ENCODE measurements around the gene CABP4. TPM values are rescaled to one million over a fixed set of nuclear protein-coding genes. Genes with fewer than 3 reads are reported as not detected.

Gene CABP4
- total and polyA plus RNA-seq, 2 donors (not counting 3 experiments of a cell fraction or from before 2014, with no cell fraction given): 2.4 to 5.0 TPM

DNA sequence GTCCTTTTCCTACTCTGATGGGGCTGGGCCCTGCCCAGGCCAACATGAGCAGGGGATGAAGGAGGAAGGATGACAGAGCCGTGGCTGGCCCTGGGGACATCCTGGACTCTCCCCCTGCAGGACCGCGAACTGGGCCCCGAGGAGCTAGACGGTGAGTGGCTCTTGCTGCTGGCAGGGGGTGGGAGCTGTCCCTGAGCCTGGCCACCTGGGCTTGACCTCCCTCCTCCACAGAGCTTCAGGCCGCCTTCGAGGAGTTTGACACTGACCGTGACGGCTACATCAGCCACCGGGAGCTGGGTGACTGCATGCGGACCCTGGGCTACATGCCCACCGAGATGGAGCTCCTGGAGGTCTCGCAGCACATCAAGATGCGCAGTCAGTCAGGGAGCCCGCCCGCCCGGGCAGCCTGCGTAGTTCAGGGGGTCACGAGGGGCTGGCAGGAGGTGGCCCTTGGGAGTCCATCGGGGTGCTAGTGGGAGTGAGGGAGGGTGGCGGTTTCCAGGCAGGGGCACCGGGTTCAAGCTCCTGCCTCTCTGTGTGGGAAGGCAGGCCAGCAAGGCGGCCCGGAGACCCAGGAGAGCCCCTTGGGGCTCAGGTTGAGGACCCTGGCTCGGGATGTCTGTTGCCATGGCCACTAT lies 1.0 kb downstream of the CABP4 start:
- Histone ChIP-seq H4K20me1 (replicated peaks; ENCODE audit: control insufficient read depth, extremely low read depth, insufficient read depth, low read length) (no peaks in the 10 kb centered on the region), H3K4me3 (replicated peaks in 1 of 3; ENCODE audit: insufficient read depth in 1 of 3, low read depth in 1 of 3, low read length in 3 of 3) (no peak overlapping the region), H3K4me1 (ENCODE audit: control insufficient read depth, extremely low read depth, insufficient read depth, low read length) (peaks cover 7% of the 10 kb centered on the region), H3K36me3 (ENCODE audit: control insufficient read depth in 2 of 2, extremely low read depth in 1 of 2, insufficient read depth in 2 of 2, low read length in 2 of 2) (no peaks in the 10 kb centered on the region), H3K9ac (replicated peaks; ENCODE audit: extremely low read depth, insufficient read depth, low read length) (no peak overlapping the region), H3K9me1 (replicated peaks; ENCODE audit: control insufficient read depth, extremely low read depth, insufficient read depth, low read length) (no peaks in the 10 kb centered on the region), H3K27ac (ENCODE audit: insufficient read depth, low read depth, low read length) (no peak overlapping the region), H3K27me3 (ENCODE audit: control insufficient read depth in 2 of 2, insufficient read depth in 2 of 2, low read length in 2 of 2) (no peaks in the 10 kb centered on the region), H3K79me2 (ENCODE audit: control insufficient read depth, insufficient read depth, low read length) (no peaks in the 10 kb centered on the region), H3K9me3 (replicated peaks; ENCODE audit: control insufficient read depth, insufficient read depth, low read length) (no peaks in the 10 kb centered on the region), H2AFZ (ENCODE audit: low read depth, low read length) (no peak overlapping the region), H3K4me2 (ENCODE audit: insufficient read depth, low read length) (no peak overlapping the region)
- dilution Hi-C loops (cut with MboI; ENCODE audit: extremely low pct_ligation_motif_present, low sequenced_read_pairs): no loop called here
- intact Hi-C loops (cut with micrococcal nuclease): no loop called here
- ChIA-PET POLR2A (no interaction called here), CTCF (no interaction called here)
- BruUV-seq (replicated peaks): no TSS peak
- TF ChIP-seq GATA2 (IDR thresholded peaks at IDR 0.05; ENCODE audit: insufficient read depth, insufficient read length, low read depth, low read length) (no peak), MYC (IDR thresholded peaks at IDR 0.05; ENCODE audit: low read depth, low read length) (no peak), FOS (IDR thresholded peaks at IDR 0.05; ENCODE audit: borderline replicate concordance, insufficient read depth, low read length) (no peak), EZH2 (IDR thresholded peaks at IDR 0.05; ENCODE audit: borderline replicate concordance, low read depth, low read length, severe bottlenecking) (no peak)
- no peak for FAIRE-seq
- no peak for DNase-seq (ENCODE audit: low read depth, low spot score)

DNA sequence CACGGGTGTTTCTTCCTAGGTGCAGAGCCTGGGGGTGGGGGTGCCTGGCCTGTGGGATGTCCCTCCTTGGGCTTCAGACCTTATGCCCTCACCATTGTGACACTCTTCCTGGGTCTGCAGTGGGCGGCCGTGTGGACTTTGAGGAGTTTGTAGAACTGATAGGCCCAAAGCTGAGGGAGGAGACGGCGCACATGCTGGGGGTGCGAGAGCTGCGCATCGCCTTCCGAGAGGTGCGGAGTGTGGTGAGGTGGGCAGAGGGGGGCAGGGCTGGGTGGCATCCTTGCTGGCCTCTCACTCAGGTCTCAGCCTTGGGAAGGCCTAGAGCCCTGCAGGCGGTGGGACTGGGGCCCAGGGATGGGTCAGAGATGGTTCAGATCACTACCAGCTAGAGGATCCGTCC lies 2.3 kb downstream of the CABP4 start:
- dilution Hi-C loops (cut with MboI; ENCODE audit: extremely low pct_ligation_motif_present, low sequenced_read_pairs) (no loop called here), intact Hi-C loops (cut with micrococcal nuclease) (no loop called here)
- no peaks in the 10 kb centered on the region for H3K9me1 ChIP-seq (replicated peaks; ENCODE audit: control insufficient read depth, extremely low read depth, insufficient read depth, low read length)
- H3K4me1 ChIP-seq (ENCODE audit: control insufficient read depth, extremely low read depth, insufficient read depth, low read length): peaks cover 3% of the 10 kb centered on the region
- H2AFZ ChIP-seq (ENCODE audit: low read depth, low read length): no peak overlapping the region
- ChIA-PET POLR2A (no interaction called here), CTCF (no interaction called here)
- no peak for DNase-seq (ENCODE audit: low read depth, low spot score)
- H3K27me3 ChIP-seq (ENCODE audit: control insufficient read depth in 2 of 2, insufficient read depth in 2 of 2, low read length in 2 of 2): no peaks in the 10 kb centered on the region
- H3K36me3 ChIP-seq (ENCODE audit: control insufficient read depth in 2 of 2, extremely low read depth in 1 of 2, insufficient read depth in 2 of 2, low read length in 2 of 2): no peaks in the 10 kb centered on the region
- no peak overlapping the region for H3K9ac ChIP-seq (replicated peaks; ENCODE audit: extremely low read depth, insufficient read depth, low read length)
- no peak overlapping the region for H3K4me2 ChIP-seq (ENCODE audit: insufficient read depth, low read length)
- FAIRE-seq: no peak
- H3K9me3 ChIP-seq (replicated peaks; ENCODE audit: control insufficient read depth, insufficient read depth, low read length): no peaks in the 10 kb centered on the region
- H4K20me1 ChIP-seq (replicated peaks; ENCODE audit: control insufficient read depth, extremely low read depth, insufficient read depth, low read length): no peaks in the 10 kb centered on the region
- no TSS peak for BruUV-seq (replicated peaks)
- no peak overlapping the region for H3K27ac ChIP-seq (ENCODE audit: insufficient read depth, low read depth, low read length)
- TF ChIP-seq GATA2 (IDR thresholded peaks at IDR 0.05; ENCODE audit: insufficient read depth, insufficient read length, low read depth, low read length) (no peak), EZH2 (IDR thresholded peaks at IDR 0.05; ENCODE audit: borderline replicate concordance, low read depth, low read length, severe bottlenecking) (no peak), POLR2AphosphoS5 (IDR thresholded peaks at IDR 0.05; ENCODE audit: insufficient read depth, low read depth, low read length) (no peak), JUN (IDR thresholded peaks at IDR 0.05; ENCODE audit: borderline replicate concordance, insufficient read depth, insufficient read length, low read depth) (no peak), MYC (IDR thresholded peaks at IDR 0.05; ENCODE audit: low read depth, low read length) (no peak), POLR2A (IDR thresholded peaks at IDR 0.05; ENCODE audit: low read depth, low read length) (no peak), FOS (IDR thresholded peaks at IDR 0.05; ENCODE audit: borderline replicate concordance, insufficient read depth, low read length) (no peak)
- TF ChIP-seq, protein P1, sequence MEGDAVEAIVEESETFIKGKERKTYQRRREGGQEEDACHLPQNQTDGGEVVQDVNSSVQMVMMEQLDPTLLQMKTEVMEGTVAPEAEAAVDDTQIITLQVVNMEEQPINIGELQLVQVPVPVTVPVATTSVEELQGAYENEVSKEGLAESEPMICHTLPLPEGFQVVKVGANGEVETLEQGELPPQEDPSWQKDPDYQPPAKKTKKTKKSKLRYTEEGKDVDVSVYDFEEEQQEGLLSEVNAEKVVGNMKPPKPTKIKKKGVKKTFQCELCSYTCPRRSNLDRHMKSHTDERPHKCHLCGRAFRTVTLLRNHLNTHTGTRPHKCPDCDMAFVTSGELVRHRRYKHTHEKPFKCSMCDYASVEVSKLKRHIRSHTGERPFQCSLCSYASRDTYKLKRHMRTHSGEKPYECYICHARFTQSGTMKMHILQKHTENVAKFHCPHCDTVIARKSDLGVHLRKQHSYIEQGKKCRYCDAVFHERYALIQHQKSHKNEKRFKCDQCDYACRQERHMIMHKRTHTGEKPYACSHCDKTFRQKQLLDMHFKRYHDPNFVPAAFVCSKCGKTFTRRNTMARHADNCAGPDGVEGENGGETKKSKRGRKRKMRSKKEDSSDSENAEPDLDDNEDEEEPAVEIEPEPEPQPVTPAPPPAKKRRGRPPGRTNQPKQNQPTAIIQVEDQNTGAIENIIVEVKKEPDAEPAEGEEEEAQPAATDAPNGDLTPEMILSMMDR (IDR thresholded peaks at IDR 0.05; ENCODE audit: extremely low read depth in 1 of 2, insufficient read depth in 1 of 2, low read depth in 1 of 2, low read length in 2 of 2): no peak
- TF ChIP-seq, protein P2, sequence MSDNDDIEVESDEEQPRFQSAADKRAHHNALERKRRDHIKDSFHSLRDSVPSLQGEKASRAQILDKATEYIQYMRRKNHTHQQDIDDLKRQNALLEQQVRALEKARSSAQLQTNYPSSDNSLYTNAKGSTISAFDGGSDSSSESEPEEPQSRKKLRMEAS (IDR thresholded peaks at IDR 0.05; ENCODE audit: insufficient read depth, insufficient read length): no peak
- no peak overlapping the region for H3K4me3 ChIP-seq (replicated peaks in 1 of 3; ENCODE audit: insufficient read depth in 1 of 3, low read depth in 1 of 3, low read length in 3 of 3)
- H3K79me2 ChIP-seq (ENCODE audit: control insufficient read depth, insufficient read depth, low read length): no peaks in the 10 kb centered on the region
